SK-N-SH (cell line): Measurements from ENCODE around the gene HS3ST4. TPM values are rescaled to one million over a fixed set of nuclear protein-coding genes. Genes with fewer than 3 reads are reported as not detected.

Source experiments
- CTCF ChIA-PET: fragments of 300-600, 350-600 bp; formaldehyde crosslinking; extraction: SDS; loops from one replicate; lab custom pipeline; 2021; lab: Yijun Ruan, JAX
- POLR2A ChIA-PET: fragments of 350-600 bp; sonication (Branson Sonifier 250); formaldehyde crosslinking; extraction: SDS; loops from one replicate; lab custom pipeline; 2020; ENCODE audit warnings: antibody characterized with exemption, inconsistent platforms; lab: Yijun Ruan, JAX
- DNase-seq: peaks from one replicate; pipeline ENCODE4 v3.0.0; 2012
- H2AFZ ChIP-seq: fragments of 200-600 bp; sonication (generic); 2 replicates; pipeline ENCODE4 v1.8.1; 2016; ENCODE audit warnings: antibody characterized with exemption, mild to moderate bottlenecking, low read depth
- H3F3A ChIP-seq: fragments of 200-600 bp; sonication (generic); replicated peaks from 2 replicates; pipeline ENCODE3; 2016; ENCODE audit warnings: antibody characterized with exemption, mild to moderate bottlenecking; ENCODE audit not compliant: insufficient read depth
- H3K27ac ChIP-seq, 2 experiments: fragments of 200-500 bp in 1 of 2; fragments of 200-600 bp in 1 of 2; sonication (Bioruptor generic) in 1 of 2; sonication (generic), shearing (Covaris generic) in 1 of 2; 2 replicates each; pipeline versions ENCODE4 v1.5.1 to v1.6.1; 2014 to 2016; ENCODE audit warnings: low read depth in 2 of 2, inconsistent platforms in 1 of 2, low read length in 1 of 2, mild to moderate bottlenecking in 1 of 2, mixed read lengths in 1 of 2
- H3K27me3 ChIP-seq: fragments of 200-600 bp; sonication (generic), shearing (Covaris generic); 2 replicates; pipeline ENCODE4 v1.6.1; 2016; ENCODE audit warnings: mixed run types; ENCODE audit not compliant: insufficient read depth
- H3K36me3 ChIP-seq, 2 experiments: fragments of 200-500 bp in 1 of 2; fragments of 200-600 bp in 1 of 2; sonication (Bioruptor generic) in 1 of 2; sonication (generic) in 1 of 2; replicated peaks in 1 of 2; 2 replicates each; pipeline versions ENCODE3 to v1.5.1; 2014 to 2016; ENCODE audit warnings: low read length in 1 of 2, mild to moderate bottlenecking in 1 of 2; ENCODE audit not compliant: insufficient read depth in 2 of 2, control insufficient read depth in 1 of 2
- H3K4me1 ChIP-seq, 2 experiments: fragments of 200-500 bp in 1 of 2; fragments of 200-600 bp in 1 of 2; sonication (Bioruptor generic) in 1 of 2; sonication (generic), shearing (Covaris generic) in 1 of 2; 2 replicates each; pipeline versions ENCODE4 v1.5.1 to v1.6.1; 2014 to 2016; ENCODE audit warnings: low read depth in 1 of 2, low read length in 1 of 2, mixed run types in 1 of 2; ENCODE audit not compliant: insufficient read depth in 2 of 2, control insufficient read depth in 1 of 2
- H3K4me2 ChIP-seq: fragments of 200-600 bp; sonication (generic), shearing (Covaris generic); 2 replicates; pipeline ENCODE4 v1.6.1; 2017; ENCODE audit warnings: mixed run types
- H3K4me3 ChIP-seq, 2 experiments: fragments of 200-500 bp in 1 of 2; fragments of 200-600 bp in 1 of 2; sonication (Bioruptor generic) in 1 of 2; sonication (generic), shearing (Covaris generic) in 1 of 2; 2 replicates each; pipeline versions ENCODE4 v1.5.1 to v1.8.1; 2014 to 2016; ENCODE audit warnings: low read depth in 2 of 2, inconsistent platforms in 1 of 2, low read length in 1 of 2, mild to moderate bottlenecking in 1 of 2, mixed read lengths in 1 of 2, moderate library complexity in 1 of 2
- H3K79me2 ChIP-seq: fragments of 200-600 bp; sonication (generic); 2 replicates; pipeline ENCODE4 v1.8.1; 2017; ENCODE audit warnings: mild to moderate bottlenecking; ENCODE audit not compliant: insufficient read depth
- H3K9ac ChIP-seq: fragments of 200-600 bp; sonication (generic); 2 replicates; pipeline ENCODE4 v1.6.1; 2017; ENCODE audit warnings: mixed run types
- H3K9me2 ChIP-seq: fragments of 200-600 bp; sonication (generic); 2 replicates; pipeline ENCODE4 v1.6.1; 2017; ENCODE audit warnings: mixed run types
- H3K9me3 ChIP-seq: fragments of 200-600 bp; sonication (generic); 2 replicates; pipeline ENCODE4 v1.6.1; 2017; ENCODE audit warnings: mixed run types, mild to moderate bottlenecking, moderate library complexity
- H4K20me1 ChIP-seq: fragments of 200-600 bp; sonication (generic); 2 replicates; pipeline ENCODE4 v1.6.1; 2017; ENCODE audit warnings: mild to moderate bottlenecking, mixed run types; ENCODE audit not compliant: insufficient read depth
- CHD2 ChIP-seq: fragments of 150-350 bp; IDR thresholded peaks from 2 replicates; pipeline ENCODE4 v1.6.1; 2018; ENCODE audit warnings: low read length; ENCODE audit not compliant: partially characterized antibody
- ELF1 ChIP-seq: IDR thresholded peaks from 2 replicates; pipeline ENCODE4 v1.4.0; 2012
- EP300 ChIP-seq, 2 experiments: IDR thresholded peaks; 2 replicates each; pipeline versions ENCODE4 v1.4.0 to v1.6.1; 2012; ENCODE audit warnings: borderline replicate concordance in 1 of 2, low read depth in 1 of 2, low read length in 1 of 2
- FOXM1 ChIP-seq: IDR thresholded peaks from 2 replicates; pipeline ENCODE4 v1.4.0; 2012; ENCODE audit warnings: low read depth, mild to moderate bottlenecking
- GABPA ChIP-seq: IDR thresholded peaks from 2 replicates; pipeline ENCODE4 v1.4.0; 2012; ENCODE audit warnings: low read depth, mild to moderate bottlenecking
- GATA2 ChIP-seq: sonication (generic); formaldehyde crosslinking; IDR thresholded peaks from 2 replicates; pipeline ENCODE4 v1.5.0; 2020; ENCODE audit warnings: mild to moderate bottlenecking, missing genetic modification reagents
- JUND ChIP-seq: IDR thresholded peaks from 2 replicates; pipeline ENCODE4 v1.4.0; 2012
- MXI1 ChIP-seq: IDR thresholded peaks from 2 replicates; pipeline ENCODE4 v1.6.1; 2012; ENCODE audit warnings: mild to moderate bottlenecking, low read depth, low read length, improper control_type of control experiment
- NFIC ChIP-seq: IDR thresholded peaks from 2 replicates; pipeline ENCODE4 v1.4.0; 2012; ENCODE audit warnings: borderline replicate concordance
- POLR2AphosphoS5 ChIP-seq: IDR thresholded peaks from 2 replicates; pipeline ENCODE4 v1.6.1; 2012; ENCODE audit warnings: low read depth, low read length
- REST ChIP-seq: IDR thresholded peaks from 2 replicates; pipeline ENCODE4 v1.6.1; 2012; ENCODE audit warnings: mild to moderate bottlenecking, low read depth, low read length, moderate library complexity
- RFX5 ChIP-seq: IDR thresholded peaks from 2 replicates; pipeline ENCODE4 v1.6.1; 2012; ENCODE audit warnings: mild to moderate bottlenecking, improper control_type of control experiment, low read length
- SMC3 ChIP-seq: IDR thresholded peaks from 2 replicates; pipeline ENCODE4 v1.6.1; 2012; ENCODE audit warnings: low read depth, low read length, improper control_type of control experiment
- TEAD4 ChIP-seq: IDR thresholded peaks from 2 replicates; pipeline ENCODE4 v1.4.0; 2012; ENCODE audit warnings: mild to moderate bottlenecking, borderline replicate concordance; ENCODE audit not compliant: insufficient read depth
- USF1 ChIP-seq: IDR thresholded peaks from 2 replicates; pipeline ENCODE4 v1.4.0; 2012; ENCODE audit warnings: low read depth, borderline replicate concordance
- YY1 ChIP-seq: IDR thresholded peaks from 2 replicates; pipeline ENCODE4 v1.4.0; 2012; ENCODE audit warnings: low read depth, mild to moderate bottlenecking
- WGBS: methylation state at CpG from one replicate; pipeline ENCODE4 v1.1.6; 2017; ENCODE audit warnings: low lambda C conversion rate; 5-methylcytosine and 5-hydroxymethylcytosine counted together
- polyA plus RNA-seq, 3 experiments: library from polyadenylated mRNA; depleted of rRNA; stranded (reverse); fragments of >200 nt; gene quantifications; 2 replicates each; pipeline ENCODE4 v1.2.3, GENCODE V29; 2012
- TF ChIP-seq, protein P1 (sequence below): fragments of 200-600 bp; sonication (generic); IDR thresholded peaks from 2 replicates; pipeline ENCODE4 v1.6.1; 2017; ENCODE audit warnings: antibody characterized with exemption, mild to moderate bottlenecking, moderate library complexity
- TF ChIP-seq, protein P2 (sequence below): IDR thresholded peaks from 2 replicates; pipeline ENCODE4 v1.4.0; 2012; ENCODE audit warnings: low read depth

The HS3ST4 gene
- polyA plus RNA-seq, 1 of the 3 experiments (the other 2 are of a cell fraction) = not detected

DNA sequence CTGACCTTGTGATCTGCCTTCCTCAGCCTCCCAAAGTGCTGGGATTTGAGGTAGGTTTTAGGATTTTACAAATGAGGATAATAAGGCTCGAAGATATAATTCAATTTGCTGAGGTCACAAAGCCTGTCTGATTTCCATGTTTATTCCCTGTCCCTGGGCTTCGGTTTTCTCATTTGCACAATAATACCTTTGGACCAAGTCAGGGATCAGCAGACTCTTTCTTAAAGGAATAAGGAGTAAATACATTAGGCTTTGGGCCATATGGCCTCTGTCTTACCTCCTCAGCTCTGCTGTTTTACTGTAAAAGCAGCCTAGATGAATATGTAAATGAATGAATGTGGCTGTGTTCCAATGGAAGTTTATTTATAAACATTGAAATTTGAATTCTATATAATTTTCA, 442.8 kb downstream of the HS3ST4 start:
- CTCF ChIA-PET = no interaction called here

GRCh38 chr16:26137956-26138355, 446.2 kb downstream of the HS3ST4 start:
- no peak overlapping the region for H3K9ac ChIP-seq
- no peaks in the 10 kb centered on the region for H3K36me3 ChIP-seq
- DNase-seq = no peak
- H3K4me3 ChIP-seq = no peak overlapping the region
- WGBS = 3% methylated on average over 2 of the region's 2 CpGs
- no peak overlapping the region for H2AFZ ChIP-seq
- H4K20me1 ChIP-seq = no peaks in the 10 kb centered on the region
- no peak overlapping the region for H3K27ac ChIP-seq
- no peaks in the 10 kb centered on the region for H3K79me2 ChIP-seq
- no peak overlapping the region for H3K4me2 ChIP-seq
- TF ChIP-seq EP300 (IDR thresholded peaks at IDR 0.05; ENCODE audit: borderline replicate concordance in 1 of 2, low read depth in 1 of 2, low read length in 1 of 2) (no peak), GATA2 (CRISPR knock-in tag) (no peak), JUND (no peak), POLR2AphosphoS5 (no peak), ELF1 (no peak), YY1 (no peak), REST (no peak), TEAD4 (no peak), MXI1 (no peak)
- TF ChIP-seq, protein P1, sequence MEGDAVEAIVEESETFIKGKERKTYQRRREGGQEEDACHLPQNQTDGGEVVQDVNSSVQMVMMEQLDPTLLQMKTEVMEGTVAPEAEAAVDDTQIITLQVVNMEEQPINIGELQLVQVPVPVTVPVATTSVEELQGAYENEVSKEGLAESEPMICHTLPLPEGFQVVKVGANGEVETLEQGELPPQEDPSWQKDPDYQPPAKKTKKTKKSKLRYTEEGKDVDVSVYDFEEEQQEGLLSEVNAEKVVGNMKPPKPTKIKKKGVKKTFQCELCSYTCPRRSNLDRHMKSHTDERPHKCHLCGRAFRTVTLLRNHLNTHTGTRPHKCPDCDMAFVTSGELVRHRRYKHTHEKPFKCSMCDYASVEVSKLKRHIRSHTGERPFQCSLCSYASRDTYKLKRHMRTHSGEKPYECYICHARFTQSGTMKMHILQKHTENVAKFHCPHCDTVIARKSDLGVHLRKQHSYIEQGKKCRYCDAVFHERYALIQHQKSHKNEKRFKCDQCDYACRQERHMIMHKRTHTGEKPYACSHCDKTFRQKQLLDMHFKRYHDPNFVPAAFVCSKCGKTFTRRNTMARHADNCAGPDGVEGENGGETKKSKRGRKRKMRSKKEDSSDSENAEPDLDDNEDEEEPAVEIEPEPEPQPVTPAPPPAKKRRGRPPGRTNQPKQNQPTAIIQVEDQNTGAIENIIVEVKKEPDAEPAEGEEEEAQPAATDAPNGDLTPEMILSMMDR = no peak
- TF ChIP-seq, protein P2, sequence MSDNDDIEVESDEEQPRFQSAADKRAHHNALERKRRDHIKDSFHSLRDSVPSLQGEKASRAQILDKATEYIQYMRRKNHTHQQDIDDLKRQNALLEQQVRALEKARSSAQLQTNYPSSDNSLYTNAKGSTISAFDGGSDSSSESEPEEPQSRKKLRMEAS = no peak
- POLR2A ChIA-PET = no interaction called here
- H3K9me3 ChIP-seq = no peaks in the 10 kb centered on the region
- H3K4me1 ChIP-seq = no peaks in the 10 kb centered on the region
- no peaks in the 10 kb centered on the region for H3K27me3 ChIP-seq
- no peaks in the 10 kb centered on the region for H3F3A ChIP-seq
- no peaks in the 10 kb centered on the region for H3K9me2 ChIP-seq
- CTCF ChIA-PET = no interaction called here

More for the DNA sequence above, 442.8 kb downstream of the HS3ST4 start:
- Histone ChIP-seq H3K9me2 (no peaks in the 10 kb centered on the region), H3F3A (no peaks in the 10 kb centered on the region), H2AFZ (no peak overlapping the region), H3K79me2 (no peaks in the 10 kb centered on the region), H3K27me3 (no peaks in the 10 kb centered on the region), H4K20me1 (no peaks in the 10 kb centered on the region), H3K9me3 (no peaks in the 10 kb centered on the region), H3K27ac (no peak overlapping the region), H3K4me3 (no peak overlapping the region), H3K4me2 (no peak overlapping the region), H3K9ac (no peak overlapping the region), H3K36me3 (no peaks in the 10 kb centered on the region), H3K4me1 (no peaks in the 10 kb centered on the region)
- DNase-seq = no peak
- TF ChIP-seq RFX5 (no peak), GABPA (no peak), GATA2 (CRISPR knock-in tag) (no peak), SMC3 (no peak), FOXM1 (no peak), NFIC (no peak), USF1 (no peak), CHD2 (no peak)
- POLR2A ChIA-PET = no interaction called here
- 4% methylated on average over 2 of the region's 2 CpGs for WGBS
